ENCODE data around the gene MRPS35. TPM values are rescaled to one million over a fixed set of nuclear protein-coding genes. Genes with fewer than 3 reads are reported as not detected.

The MRPS35 gene
- total and polyA plus RNA-seq, 2 experiments from 2014 or later = 58.1 to 58.7 TPM

DNA sequence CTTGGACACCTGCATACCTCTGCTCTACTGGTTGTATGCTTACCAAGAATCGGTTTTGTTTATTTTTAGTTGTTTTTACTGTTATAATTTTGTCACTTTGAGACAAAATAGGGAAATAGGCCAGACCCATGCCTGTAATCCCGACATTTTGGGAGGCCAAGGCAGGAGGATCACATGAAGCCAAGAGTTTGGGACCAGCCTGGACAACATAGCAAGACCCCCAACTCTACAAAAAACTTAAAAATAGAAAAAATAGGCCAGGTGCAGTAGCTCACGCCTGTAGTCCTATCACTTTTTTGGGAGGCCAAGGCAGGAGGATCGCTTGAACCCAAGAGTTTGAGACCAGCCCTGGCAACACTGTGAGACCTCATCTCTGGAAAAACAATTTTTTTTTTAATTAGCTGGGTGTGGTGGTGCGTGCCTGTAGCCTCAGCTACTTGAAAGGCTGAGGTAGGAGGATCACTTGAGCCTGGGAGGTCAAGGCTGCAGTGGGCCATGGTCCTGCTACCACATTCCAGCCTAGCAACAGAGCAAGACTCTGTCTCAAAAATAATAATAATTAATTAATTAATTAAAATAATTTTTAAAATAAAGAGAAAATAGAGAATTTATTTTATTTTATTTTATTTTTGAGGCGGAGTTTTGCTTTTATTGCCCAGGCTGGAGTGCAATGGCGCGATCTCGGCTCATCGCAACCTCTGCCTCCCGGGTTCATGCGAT lies 1.3 kb upstream of the MRPS35 start (continued):
- TF ChIP-seq, protein P1, sequence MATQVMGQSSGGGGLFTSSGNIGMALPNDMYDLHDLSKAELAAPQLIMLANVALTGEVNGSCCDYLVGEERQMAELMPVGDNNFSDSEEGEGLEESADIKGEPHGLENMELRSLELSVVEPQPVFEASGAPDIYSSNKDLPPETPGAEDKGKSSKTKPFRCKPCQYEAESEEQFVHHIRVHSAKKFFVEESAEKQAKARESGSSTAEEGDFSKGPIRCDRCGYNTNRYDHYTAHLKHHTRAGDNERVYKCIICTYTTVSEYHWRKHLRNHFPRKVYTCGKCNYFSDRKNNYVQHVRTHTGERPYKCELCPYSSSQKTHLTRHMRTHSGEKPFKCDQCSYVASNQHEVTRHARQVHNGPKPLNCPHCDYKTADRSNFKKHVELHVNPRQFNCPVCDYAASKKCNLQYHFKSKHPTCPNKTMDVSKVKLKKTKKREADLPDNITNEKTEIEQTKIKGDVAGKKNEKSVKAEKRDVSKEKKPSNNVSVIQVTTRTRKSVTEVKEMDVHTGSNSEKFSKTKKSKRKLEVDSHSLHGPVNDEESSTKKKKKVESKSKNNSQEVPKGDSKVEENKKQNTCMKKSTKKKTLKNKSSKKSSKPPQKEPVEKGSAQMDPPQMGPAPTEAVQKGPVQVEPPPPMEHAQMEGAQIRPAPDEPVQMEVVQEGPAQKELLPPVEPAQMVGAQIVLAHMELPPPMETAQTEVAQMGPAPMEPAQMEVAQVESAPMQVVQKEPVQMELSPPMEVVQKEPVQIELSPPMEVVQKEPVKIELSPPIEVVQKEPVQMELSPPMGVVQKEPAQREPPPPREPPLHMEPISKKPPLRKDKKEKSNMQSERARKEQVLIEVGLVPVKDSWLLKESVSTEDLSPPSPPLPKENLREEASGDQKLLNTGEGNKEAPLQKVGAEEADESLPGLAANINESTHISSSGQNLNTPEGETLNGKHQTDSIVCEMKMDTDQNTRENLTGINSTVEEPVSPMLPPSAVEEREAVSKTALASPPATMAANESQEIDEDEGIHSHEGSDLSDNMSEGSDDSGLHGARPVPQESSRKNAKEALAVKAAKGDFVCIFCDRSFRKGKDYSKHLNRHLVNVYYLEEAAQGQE (IDR thresholded peaks at IDR 0.05; ENCODE audit: unreplicated experiment) = no peak
- no peak for TF ChIP-seq EZH2phosphoT487 (IDR thresholded peaks at IDR 0.05; ENCODE audit: unreplicated experiment)
- no peak for TF ChIP-seq POLR2AphosphoS5 (IDR thresholded peaks at IDR 0.05; ENCODE audit: low read depth)
- TF ChIP-seq CREB1 (CRISPR knock-in tag; IDR thresholded peaks at IDR 0.05; ENCODE audit: low read depth) = no peak
- TF ChIP-seq EZH2 (IDR thresholded peaks at IDR 0.05; ENCODE audit: low read depth, unreplicated experiment) = no peak
- no peak for TF ChIP-seq ZNF114 (CRISPR knock-in tag; IDR thresholded peaks at IDR 0.05)

DNA sequence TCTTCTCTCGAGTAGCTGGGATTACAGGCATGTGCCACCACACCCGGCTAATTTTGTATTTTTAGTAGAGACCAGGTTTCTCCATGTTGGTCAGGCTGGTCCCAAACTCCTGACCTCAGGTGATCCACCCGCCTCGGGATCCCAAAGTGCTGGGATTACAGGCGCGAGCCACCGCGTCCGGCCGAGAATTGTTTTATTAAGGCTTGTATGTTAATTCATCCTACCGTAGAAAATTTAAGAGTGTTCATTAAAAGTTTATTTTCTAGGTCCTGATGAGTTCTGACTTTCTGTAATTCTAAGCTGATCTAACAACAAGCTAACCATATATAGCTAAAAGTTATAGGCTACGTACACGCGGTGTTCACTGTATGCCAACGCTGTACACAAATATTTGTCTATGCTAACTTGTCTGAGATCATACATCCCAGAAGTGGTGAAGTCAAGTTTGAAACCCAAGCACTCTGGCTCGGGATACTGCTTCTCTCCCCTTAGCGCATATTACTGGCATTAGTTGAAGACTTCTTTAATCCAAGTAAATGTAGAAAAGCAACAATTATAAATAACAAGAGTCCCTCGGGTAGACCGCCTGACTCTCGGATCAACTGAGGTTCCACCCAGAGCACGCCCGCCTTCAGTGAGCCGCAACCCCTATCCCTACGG lies 570 bp upstream of the MRPS35 start:
- Histone ChIP-seq H3K4me1 (ENCODE audit: insufficient read depth) (peaks cover 11% of the 10 kb centered on the region), H3K4me3 (peak overlapping the region; percentile 82), H3K27me3 (ENCODE audit: insufficient read depth) (no peaks in the 10 kb centered on the region), H3K27ac (ENCODE audit: low read depth) (peak overlapping the region; percentile 62; the same call in 1 of the 2 replicates), H3K36me3 (ENCODE audit: insufficient read depth) (no peaks in the 10 kb centered on the region), H3F3A (replicated peaks; ENCODE audit: low read depth) (no peaks in the 10 kb centered on the region), H2AFZ (peak overlapping the region; percentile 86), H3K79me2 (replicated peaks; ENCODE audit: insufficient read depth) (peaks cover 42% of the 10 kb centered on the region), H3K9me2 (ENCODE audit: insufficient read depth) (no peaks in the 10 kb centered on the region), H4K20me1 (replicated peaks; ENCODE audit: insufficient read depth) (no peaks in the 10 kb centered on the region; the same call in 1 of the 2 replicates), H3K4me2 (peak overlapping the region; percentile 92)
- Mint-ChIP-seq H3K4me3 (peak overlapping the region; percentile 89), H3K9me3 (no peaks in the 10 kb centered on the region), H3K27me3 (ENCODE audit: insufficient read depth, low read depth, poor library complexity) (peaks cover 6% of the 10 kb centered on the region), H3K4me1 (peaks cover 13% of the 10 kb centered on the region), H3K36me3 (ENCODE audit: low read depth) (peaks cover 13% of the 10 kb centered on the region), H3K27ac (peak overlapping the region; percentile 96)
- TF ChIP-seq NANOG (IDR thresholded peaks at IDR 0.05; ENCODE audit: borderline replicate concordance) (no peak), JUNB (IDR thresholded peaks at IDR 0.05; ENCODE audit: unreplicated experiment) (no peak)
- DNase-seq (ENCODE audit: low spot score) = no peak
- ATAC-seq = peak; percentile 39

DNA sequence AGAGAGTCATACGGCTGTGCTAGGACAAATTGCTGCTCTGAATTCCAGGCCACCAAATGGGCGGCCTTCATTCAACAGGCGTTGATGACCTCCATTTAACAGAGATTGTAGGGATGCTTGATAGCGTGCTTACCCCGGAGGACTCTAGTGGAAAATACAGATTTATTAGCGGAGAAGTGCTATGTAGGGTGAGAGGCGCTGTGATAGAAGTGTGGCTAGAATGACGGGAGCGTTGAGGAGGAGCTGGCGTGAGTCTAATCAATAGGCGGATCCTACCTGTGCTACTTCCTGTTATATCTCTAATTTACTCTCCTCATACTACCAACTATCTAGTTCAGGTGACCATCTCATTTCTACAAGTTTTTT lies 668 bp downstream of the MRPS35 start:
- ATAC-seq (peak; percentile 49), DNase-seq (ENCODE audit: low spot score) (peak; percentile 33)
- TF ChIP-seq JUNB (IDR thresholded peaks at IDR 0.05; ENCODE audit: unreplicated experiment) (no peak), NANOG (IDR thresholded peaks at IDR 0.05; ENCODE audit: borderline replicate concordance) (no peak)
- TF ChIP-seq, protein P2, sequence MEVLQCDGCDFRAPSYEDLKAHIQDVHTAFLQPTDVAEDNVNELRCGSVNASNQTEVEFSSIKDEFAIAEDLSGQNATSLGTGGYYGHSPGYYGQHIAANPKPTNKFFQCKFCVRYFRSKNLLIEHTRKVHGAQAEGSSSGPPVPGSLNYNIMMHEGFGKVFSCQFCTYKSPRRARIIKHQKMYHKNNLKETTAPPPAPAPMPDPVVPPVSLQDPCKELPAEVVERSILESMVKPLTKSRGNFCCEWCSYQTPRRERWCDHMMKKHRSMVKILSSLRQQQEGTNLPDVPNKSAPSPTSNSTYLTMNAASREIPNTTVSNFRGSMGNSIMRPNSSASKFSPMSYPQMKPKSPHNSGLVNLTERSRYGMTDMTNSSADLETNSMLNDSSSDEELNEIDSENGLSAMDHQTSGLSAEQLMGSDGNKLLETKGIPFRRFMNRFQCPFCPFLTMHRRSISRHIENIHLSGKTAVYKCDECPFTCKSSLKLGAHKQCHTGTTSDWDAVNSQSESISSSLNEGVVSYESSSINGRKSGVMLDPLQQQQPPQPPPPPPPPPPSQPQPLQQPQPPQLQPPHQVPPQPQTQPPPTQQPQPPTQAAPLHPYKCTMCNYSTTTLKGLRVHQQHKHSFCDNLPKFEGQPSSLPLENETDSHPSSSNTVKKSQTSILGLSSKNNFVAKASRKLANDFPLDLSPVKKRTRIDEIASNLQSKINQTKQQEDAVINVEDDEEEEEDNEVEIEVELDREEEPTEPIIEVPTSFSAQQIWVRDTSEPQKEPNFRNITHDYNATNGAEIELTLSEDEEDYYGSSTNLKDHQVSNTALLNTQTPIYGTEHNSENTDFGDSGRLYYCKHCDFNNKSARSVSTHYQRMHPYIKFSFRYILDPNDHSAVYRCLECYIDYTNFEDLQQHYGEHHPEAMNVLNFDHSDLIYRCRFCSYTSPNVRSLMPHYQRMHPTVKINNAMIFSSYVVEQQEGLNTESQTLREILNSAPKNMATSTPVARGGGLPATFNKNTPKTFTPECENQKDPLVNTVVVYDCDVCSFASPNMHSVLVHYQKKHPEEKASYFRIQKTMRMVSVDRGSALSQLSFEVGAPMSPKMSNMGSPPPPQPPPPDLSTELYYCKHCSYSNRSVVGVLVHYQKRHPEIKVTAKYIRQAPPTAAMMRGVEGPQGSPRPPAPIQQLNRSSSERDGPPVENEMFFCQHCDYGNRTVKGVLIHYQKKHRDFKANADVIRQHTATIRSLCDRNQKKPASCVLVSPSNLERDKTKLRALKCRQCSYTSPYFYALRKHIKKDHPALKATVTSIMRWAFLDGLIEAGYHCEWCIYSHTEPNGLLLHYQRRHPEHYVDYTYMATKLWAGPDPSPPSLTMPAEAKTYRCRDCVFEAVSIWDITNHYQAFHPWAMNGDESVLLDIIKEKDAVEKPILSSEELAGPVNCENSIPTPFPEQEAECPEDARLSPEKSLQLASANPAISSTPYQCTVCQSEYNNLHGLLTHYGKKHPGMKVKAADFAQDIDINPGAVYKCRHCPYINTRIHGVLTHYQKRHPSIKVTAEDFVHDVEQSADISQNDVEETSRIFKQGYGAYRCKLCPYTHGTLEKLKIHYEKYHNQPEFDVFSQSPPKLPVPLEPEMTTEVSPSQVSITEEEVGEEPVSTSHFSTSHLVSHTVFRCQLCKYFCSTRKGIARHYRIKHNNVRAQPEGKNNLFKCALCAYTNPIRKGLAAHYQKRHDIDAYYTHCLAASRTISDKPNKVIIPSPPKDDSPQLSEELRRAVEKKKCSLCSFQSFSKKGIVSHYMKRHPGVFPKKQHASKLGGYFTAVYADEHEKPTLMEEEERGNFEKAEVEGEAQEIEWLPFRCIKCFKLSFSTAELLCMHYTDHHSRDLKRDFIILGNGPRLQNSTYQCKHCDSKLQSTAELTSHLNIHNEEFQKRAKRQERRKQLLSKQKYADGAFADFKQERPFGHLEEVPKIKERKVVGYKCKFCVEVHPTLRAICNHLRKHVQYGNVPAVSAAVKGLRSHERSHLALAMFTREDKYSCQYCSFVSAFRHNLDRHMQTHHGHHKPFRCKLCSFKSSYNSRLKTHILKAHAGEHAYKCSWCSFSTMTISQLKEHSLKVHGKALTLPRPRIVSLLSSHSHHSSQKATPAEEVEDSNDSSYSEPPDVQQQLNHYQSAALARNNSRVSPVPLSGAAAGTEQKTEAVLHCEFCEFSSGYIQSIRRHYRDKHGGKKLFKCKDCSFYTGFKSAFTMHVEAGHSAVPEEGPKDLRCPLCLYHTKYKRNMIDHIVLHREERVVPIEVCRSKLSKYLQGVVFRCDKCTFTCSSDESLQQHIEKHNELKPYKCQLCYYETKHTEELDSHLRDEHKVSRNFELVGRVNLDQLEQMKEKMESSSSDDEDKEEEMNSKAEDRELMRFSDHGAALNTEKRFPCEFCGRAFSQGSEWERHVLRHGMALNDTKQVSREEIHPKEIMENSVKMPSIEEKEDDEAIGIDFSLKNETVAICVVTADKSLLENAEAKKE (CRISPR knock-in tag; IDR thresholded peaks at IDR 0.05) = no peak

More for the DNA sequence above, 668 bp downstream of the MRPS35 start:
- H3K9me2 ChIP-seq (ENCODE audit: insufficient read depth) = no peaks in the 10 kb centered on the region
- peaks cover 16% of the 10 kb centered on the region for H3K36me3 Mint-ChIP-seq (ENCODE audit: low read depth)
- peak overlapping the region; percentile 86 for H2AFZ ChIP-seq
- H3K9me3 Mint-ChIP-seq = no peaks in the 10 kb centered on the region
- H3K4me3 ChIP-seq = peak overlapping the region; percentile 82
- peaks cover 13% of the 10 kb centered on the region for H3K4me1 Mint-ChIP-seq
- peak overlapping the region; percentile 75 for H3K27ac ChIP-seq (ENCODE audit: low read depth)
- no peaks in the 10 kb centered on the region for H3F3A ChIP-seq (replicated peaks; ENCODE audit: low read depth)
- H3K79me2 ChIP-seq (replicated peaks; ENCODE audit: insufficient read depth) = peaks cover 46% of the 10 kb centered on the region
- H3K27me3 ChIP-seq (ENCODE audit: insufficient read depth) = no peaks in the 10 kb centered on the region
- no peaks in the 10 kb centered on the region; the same call in none of the 2 replicates for H4K20me1 ChIP-seq (replicated peaks; ENCODE audit: insufficient read depth)
- H3K4me3 Mint-ChIP-seq = peak overlapping the region; percentile 89
- peaks cover 11% of the 10 kb centered on the region for H3K4me1 ChIP-seq (ENCODE audit: insufficient read depth)
- H3K27me3 Mint-ChIP-seq (ENCODE audit: insufficient read depth, low read depth, poor library complexity) = peaks cover 6% of the 10 kb centered on the region
- H3K4me2 ChIP-seq = peak overlapping the region; percentile 92
- H3K27ac Mint-ChIP-seq = peak overlapping the region; percentile 96
- peaks cover 5% of the 10 kb centered on the region; the same call in 1 of the 2 replicates for H3K36me3 ChIP-seq (ENCODE audit: insufficient read depth)
